Activated naive CD4-positive, alpha-beta T cell (primary cell): ENCODE data around the gene HCAR2.
A peak's percentile ranks its signal among the peaks of the same experiment; 100 is the strongest.
"Not testable (repeated sequence)": the region's sequence is repeated elsewhere in the genome, so short reads cannot be mapped to it uniquely, and the experiment has no call there.

Experiments used
- DNase-seq, 4 experiments: peaks; one replicate each; lab custom pipeline; 2025; lab: John Stamatoyannopoulos, UW

HCAR2 gene

DNA sequence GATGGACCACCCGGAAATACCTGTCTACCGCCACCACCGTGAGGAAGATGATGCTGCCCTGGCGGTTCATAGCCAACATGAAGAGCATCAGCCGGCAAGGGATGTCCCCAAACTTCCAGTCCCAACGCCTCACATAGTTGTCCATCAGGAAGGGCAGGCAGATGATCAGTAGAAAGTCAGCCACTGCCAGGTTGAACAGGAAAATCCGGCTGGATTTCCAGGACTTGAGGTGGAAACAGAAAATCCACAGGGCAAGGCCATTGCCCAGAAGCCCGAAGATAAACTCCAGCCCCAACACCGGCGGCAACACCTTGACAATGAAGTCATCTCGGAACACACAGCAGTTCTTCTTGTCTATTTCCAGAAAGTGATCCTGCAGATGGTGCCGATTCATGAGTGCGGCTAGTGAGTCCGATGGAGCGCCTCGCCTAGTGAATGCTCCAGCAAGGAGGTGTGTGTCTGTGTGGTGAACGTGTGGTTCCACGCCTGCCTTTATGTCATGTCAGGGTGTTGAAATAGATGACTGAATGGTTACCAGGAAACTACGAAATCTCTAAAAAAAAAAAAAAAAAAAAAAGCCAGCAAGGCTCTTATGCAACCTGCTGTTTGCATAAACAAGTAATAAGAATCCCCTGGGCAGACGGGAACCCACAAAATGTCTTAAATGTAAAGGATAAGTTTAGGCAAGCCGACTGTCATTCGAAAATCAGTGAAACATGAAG is at the start of gene HCAR2:
Gene HCAR2 (minus strand): TSS at position 468 of the 722 bp plus-strand sequence. CDS start 74 bp downstream, at position 394.
- not testable (repeated sequence) for DNase-seq

DNA sequence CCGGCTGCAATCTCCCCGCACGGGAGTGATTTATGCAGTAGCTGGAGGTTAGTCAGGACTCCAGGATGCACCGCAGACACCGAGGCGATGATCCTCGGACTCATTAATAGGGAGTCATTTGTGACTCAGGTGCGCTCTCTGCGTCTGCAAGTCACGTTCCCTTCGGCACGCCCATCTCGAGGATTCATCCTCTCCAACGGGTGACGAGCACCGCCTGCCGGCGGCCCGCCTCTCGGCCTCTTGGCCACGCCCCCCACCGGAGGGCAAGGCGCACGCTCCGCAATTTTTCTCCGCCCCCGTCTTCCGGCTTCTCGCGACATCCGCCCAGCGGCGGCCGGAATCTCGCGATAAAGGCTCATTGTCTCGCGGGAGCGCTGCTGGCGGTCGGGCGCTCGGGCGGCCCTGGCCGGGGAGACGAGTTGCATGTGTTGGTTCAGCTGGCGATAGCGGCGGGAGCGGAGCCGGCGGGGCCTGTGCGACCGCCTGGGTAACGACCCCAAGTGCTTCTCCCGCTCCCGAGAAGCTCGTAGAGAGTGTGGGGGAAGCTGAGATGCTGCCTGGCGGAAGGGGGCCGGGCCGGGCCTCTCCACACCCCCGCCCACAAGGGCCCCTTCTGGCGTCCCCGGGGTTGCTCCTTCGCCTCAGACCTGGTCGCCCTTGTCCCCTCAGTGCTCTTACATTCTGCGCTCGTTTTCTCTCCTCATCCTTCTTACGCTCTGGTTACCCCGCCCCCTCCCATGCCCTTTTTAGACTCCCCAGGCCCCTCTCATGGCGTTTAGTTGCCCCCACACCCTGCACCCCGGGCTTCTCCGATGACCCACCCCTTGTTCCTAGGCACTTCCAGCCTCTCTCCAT is 49.5 kb upstream of the HCAR2 start, which contains the start of gene DENR:
Gene DENR (plus strand): TSS at position 361 of the 855 bp plus-strand sequence. CDS start 878 bp downstream, outside the sequence.
- peak; percentile 99 for DNase-seq

DNA sequence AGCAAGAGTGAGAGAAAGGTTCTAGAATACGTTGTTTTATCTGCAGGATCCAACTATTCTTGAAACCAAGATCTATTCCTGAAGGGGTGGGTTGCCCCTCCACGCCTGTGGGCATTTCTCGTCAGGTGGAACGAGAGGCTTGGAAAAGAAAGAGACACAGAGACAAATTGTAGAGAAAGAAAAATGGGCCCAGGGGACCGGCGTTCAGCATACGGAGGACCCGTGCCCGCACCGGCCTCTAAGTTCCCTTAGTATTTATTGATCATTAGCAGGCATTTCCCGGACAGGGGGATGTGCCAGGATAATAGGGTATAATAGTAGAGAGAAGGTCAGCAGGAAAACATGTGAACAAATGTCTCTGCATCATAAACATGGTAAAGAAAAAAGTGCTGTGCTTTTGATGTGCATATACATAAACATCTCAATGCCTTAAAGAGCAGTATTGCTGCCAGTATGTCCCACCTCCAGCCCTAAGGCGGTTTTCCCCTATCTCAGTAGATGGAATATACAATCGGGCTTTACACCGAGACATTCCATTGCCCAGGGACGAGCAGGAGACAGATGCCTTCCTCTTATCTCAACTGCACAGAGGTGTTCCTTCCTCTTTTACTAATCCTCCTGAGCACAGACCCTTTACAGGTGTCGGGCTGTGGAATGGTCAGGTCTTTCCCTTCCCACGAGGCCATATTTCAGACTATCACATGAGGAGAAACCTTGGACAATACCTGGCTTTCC is 47.8 kb upstream of the HCAR2 start:
- DNase-seq = not testable (repeated sequence)

DNA sequence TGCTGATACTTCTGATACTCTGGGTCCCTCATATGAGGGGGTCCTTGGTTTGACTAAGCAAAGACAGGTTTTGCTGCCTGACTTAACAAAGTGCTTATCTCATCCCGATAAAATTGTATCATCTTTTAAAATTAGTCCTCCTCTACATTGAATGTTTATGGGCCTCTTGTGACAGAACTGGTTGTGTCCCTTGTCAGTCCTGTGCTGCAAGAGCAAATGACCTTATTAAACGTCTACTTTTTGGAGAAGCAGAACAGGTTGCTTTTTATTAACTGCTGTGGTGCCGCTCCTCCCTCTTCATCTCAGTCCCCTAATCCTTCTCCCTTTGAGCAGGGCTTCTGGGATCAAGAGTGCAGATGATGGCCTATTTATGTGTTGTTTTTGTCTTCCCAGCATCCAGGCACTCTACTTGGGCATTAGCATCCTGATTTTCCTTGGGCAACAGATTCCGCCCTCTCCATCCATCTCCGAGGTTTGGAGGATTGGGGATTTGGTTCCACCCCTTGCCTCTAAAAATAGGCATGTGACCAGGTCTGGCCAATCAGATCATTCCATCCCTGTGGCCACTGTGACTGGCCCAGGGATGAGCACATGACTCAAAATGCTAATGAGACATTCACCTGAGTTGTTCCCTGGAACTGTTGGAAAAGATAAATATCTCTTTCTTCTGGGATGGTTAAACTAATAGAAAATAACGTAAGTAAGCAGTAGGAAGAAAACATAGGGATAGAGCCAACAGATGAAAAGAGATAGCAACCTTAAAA is 46.6 kb upstream of the HCAR2 start:
- DNase-seq = no peak

DNA sequence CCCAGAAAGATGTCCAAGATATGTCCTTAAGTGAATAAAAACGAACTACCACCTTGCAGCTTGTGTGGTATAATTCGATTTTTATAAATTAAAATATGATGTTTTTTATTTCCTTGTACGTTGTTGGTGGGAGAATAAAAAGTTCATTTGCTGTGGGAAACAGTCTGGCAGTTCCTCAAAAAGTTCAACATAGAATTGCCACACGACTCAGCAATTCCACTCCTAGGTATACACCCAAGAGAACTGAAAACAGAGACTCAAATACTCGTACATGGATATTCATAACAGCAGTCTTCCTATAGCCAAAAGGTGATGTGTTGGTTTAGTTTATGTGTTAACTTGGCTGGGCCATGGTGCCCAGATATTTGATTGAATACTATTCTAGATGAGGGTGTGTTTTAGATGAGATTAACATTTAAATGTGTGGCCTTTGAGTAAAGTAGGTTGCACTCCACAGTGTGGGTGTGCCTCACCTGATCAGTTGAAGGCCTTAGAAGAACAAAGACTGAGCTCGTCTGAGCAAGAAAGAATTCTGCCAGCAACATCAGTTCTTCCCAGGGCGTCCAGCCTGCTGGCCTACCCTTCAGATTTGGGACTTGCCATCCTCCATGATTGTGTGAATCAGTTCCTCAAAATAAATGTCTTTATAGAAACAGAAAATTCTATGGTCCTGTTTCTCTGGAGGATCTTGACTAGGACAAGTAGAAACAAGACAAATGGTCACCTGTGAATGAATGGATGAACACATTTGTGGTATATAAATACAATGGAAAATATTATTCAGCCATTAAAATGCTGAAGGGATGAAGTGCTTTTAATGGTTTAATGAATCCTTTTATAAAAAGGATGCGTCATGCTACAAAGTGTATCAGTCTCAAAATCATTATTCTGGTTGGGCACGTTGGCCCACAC is 44.3 kb upstream of the HCAR2 start:
- no peak for DNase-seq

GRCh38 chr12:122743895-122744525 is 40.9 kb upstream of the HCAR2 start:
- no peak for DNase-seq

- no peak for DNase-seq
These were observed 37.2 kb upstream of the HCAR2 start for GRCh38 chr12:122740351-122740750.

DNA sequence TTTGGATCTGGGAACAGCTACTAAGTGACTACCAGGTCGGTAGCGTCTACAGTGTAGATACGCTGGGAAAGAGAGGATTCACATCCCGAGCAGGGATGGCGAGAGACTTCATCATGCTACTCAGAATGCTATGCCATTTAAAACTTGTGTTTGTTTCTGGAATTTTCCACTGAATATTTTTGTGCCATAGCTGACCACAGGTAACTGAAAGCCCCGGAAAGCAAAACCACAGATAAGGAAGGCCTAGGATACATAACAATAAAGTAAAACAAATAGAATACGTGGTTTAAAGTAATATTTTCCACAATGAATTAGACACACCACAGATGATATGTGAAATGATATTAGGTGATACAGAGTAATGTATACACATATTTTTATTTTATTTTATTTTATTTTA is 35.4 kb upstream of the HCAR2 start:
- no peak for DNase-seq

DNA sequence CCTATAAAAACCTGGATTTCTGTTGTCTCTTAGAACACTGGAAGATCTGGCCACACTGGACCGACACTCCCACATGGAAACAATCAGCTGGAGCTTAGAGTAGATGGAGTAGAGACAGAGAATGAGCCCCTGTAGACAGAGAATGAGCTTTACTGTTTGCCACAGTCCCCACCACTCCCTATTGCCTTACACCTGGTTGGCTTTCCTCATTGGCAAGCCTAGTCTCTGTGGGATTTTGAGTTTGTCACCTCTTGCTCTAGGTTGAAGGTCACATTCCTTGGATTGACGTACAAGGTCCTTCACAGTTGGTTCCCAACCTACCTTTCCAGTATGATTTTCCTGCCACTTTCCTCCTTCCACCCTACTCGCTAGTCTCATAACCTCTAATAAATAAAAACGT is 29.5 kb upstream of the HCAR2 start:
- DNase-seq = no peak

- no peak for DNase-seq
These were observed 29.0 kb upstream of the HCAR2 start for GRCh38 chr12:122732170-122732569.

DNA sequence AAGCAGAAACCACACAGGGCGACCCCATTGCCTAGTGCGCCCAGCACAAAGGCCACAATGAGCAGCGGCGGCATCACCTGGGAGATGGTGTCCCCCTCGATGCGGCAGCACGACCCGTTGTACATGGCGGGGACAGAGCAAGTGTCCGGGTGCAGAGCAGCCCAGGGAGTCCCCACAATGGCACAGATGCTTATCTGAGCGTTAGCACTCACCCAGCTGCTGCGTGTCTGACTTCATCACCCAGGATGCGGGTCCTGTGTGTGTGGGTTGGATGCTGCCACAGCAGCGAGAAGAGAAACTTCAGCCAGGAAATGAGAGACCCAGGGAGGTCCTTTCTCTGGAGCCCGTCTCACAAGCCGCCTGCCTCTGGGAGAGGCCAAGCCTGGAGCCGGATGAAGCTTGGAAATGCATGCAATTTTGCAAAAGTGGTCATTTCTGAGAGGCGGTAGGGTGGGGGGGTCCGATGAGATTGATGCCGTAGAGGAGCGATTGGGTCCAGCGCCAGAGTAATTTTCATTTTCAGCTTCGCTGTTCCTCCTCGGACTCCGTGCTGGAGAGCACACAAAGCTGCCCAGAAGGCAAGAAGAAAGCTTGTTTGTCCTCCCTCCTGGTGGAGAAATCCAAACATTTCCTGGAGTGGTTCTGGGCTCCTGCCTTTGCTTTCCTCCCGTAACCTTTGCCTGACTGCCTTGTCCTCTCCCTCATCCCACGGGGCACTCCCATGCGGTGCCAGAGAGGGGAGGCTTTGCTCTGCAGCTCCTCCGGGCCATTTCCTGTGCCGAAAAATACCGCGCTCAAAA is 27.3 kb upstream of the HCAR2 start, which contains the start of gene HCAR1:
Gene HCAR1 (minus strand): TSS at position 630 of the 800 bp plus-strand sequence. CDS start 505 bp downstream, at position 125.
- DNase-seq = peak in 1 of 4 experiments; percentile 31

DNA sequence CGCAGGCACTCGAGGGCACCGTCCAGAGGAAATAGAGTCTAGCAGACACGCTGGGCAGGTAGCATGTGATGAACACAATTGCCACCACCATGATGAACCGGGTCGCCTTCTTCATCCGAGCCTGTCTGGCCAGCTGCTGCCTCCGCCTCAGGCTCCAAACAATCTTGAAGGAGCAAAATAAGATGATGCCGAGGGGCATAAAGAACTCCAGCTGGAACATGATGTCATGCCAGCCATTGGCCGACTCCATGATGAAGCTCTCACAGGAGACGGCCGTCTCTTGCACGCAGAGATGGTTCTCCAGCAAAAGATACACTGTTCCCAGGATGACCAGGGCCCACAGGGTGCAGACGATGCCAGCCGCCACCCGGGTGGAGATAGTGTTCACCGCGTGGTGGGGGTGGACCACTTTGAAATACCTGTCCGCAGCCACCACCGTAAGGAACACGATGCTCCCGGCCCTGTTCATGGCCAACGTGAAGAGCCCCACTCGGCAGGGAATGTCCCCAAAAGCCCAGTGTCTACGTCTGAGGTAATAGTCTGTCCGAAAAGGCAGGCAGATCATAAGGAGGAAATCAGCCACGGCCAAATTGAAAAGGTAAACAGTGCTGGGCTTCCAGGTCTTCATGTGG is 26.5 kb upstream of the HCAR2 start:
- DNase-seq = no peak

- DNase-seq = no peak
These were observed 23.0 kb upstream of the HCAR2 start for GRCh38 chr12:122726080-122726558.

GRCh38 chr12:122725452-122726079 is 22.4 kb upstream of the HCAR2 start:
- DNase-seq = no peak

- DNase-seq = no peak
These were observed 21.6 kb upstream of the HCAR2 start for GRCh38 chr12:122724641-122725243.

GRCh38 chr12:122722387-122722786 is 19.2 kb upstream of the HCAR2 start:
- DNase-seq = no peak

DNA sequence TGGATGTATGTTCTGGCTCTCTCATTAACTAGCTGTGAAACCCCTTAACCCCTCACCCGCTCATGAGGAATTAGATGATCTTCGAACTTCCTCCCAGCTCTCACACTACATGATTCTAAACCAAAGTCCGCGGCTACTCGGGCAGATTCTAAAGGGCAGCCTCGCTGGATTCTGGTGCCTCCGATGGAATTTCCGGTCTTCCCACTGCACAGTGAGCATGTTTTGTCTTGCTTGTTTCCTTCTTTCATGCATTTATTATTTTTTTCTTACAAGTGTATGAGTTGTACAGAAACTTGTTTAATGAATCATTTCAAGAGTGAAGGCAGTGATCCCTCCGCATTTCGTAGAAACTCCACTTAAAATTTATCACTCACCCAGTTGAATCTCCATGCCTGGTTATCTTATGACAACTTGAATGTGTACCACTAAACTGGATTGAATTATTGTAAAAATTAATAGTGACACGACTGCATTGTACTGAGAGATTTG is 17.9 kb upstream of the HCAR2 start:
- no peak for DNase-seq
